Measurements from ENCODE around the gene ANO2. TPM values are rescaled to one million over a fixed set of nuclear protein-coding genes. Genes with fewer than 3 reads are reported as not detected.

ANO2 gene
- total RNA-seq, 6 experiments from 2014 or later, result 0.15 to 0.51 (median 0.25) TPM; not detected in 3

DNA sequence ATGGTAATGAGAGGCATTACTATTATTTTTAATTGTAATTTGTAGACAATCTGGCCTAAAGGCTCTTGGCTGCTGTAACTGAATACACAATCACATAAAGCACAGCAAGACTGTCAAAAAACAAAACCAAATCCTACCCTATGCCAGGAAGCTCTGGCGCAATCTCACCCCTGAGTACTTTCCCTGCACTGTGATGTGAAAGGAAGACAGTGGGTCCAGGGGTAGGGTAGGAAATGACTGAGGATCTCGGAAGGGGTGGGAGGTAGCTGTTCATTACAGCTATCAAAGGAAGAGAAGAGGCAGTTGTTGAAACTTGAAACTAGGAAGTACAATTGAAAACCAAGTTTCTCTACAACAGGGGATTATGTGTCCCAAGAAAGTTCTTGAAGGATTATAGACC lies 202.8 kb downstream of the ANO2 start:
- TF ChIP-seq, protein P1, sequence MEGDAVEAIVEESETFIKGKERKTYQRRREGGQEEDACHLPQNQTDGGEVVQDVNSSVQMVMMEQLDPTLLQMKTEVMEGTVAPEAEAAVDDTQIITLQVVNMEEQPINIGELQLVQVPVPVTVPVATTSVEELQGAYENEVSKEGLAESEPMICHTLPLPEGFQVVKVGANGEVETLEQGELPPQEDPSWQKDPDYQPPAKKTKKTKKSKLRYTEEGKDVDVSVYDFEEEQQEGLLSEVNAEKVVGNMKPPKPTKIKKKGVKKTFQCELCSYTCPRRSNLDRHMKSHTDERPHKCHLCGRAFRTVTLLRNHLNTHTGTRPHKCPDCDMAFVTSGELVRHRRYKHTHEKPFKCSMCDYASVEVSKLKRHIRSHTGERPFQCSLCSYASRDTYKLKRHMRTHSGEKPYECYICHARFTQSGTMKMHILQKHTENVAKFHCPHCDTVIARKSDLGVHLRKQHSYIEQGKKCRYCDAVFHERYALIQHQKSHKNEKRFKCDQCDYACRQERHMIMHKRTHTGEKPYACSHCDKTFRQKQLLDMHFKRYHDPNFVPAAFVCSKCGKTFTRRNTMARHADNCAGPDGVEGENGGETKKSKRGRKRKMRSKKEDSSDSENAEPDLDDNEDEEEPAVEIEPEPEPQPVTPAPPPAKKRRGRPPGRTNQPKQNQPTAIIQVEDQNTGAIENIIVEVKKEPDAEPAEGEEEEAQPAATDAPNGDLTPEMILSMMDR (IDR thresholded peaks at IDR 0.05), result no peak
- no peaks in the 10 kb centered on the region for H3K4me1 Mint-ChIP-seq (ENCODE audit: low read depth)
- H3K36me3 Mint-ChIP-seq (ENCODE audit: low read depth), result no peaks in the 10 kb centered on the region
- no peak overlapping the region for H3K4me3 Mint-ChIP-seq
- no peak overlapping the region for H3K27ac Mint-ChIP-seq
- peaks cover 8% of the 10 kb centered on the region for H3K27me3 Mint-ChIP-seq (ENCODE audit: insufficient read depth)
- H3K9me3 Mint-ChIP-seq, result no peaks in the 10 kb centered on the region
- no peak for DNase-seq

GRCh38 chr12:5739917-5740316 lies 205.1 kb downstream of the ANO2 start:
- no peaks in the 10 kb centered on the region for H3K4me1 Mint-ChIP-seq (ENCODE audit: low read depth)
- H3K27me3 Mint-ChIP-seq (ENCODE audit: insufficient read depth), result peaks cover 12% of the 10 kb centered on the region
- no peaks in the 10 kb centered on the region for H3K9me3 Mint-ChIP-seq
- no peak overlapping the region for H3K27ac Mint-ChIP-seq
- no peaks in the 10 kb centered on the region for H3K36me3 Mint-ChIP-seq (ENCODE audit: low read depth)
- DNase-seq, result no peak
- TF ChIP-seq, protein P1 (IDR thresholded peaks at IDR 0.05), result no peak
- no peak overlapping the region for H3K4me3 Mint-ChIP-seq

DNA sequence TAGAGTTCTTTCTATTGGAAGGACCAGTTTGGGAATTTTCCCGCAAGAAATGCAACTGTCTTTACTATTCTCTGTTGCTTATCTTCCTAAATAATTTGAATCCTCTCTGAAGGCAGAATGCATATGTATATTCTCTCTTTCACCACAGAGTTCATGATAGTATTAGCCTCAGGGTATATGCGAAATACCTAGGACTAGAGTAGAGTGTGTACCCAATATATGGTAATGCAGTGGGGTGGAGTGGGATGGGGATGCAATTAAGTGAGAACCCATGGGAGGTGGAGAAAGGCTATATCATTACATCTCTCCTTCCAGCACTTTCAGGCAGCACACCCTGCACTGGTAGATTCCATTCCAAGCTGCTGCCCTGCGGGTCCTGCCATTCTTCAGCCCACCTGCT lies 207.3 kb downstream of the ANO2 start:
- Mint-ChIP-seq H3K4me3 (no peak overlapping the region), H3K27me3 (ENCODE audit: insufficient read depth) (peaks cover 12% of the 10 kb centered on the region), H3K4me1 (ENCODE audit: low read depth) (no peaks in the 10 kb centered on the region), H3K36me3 (ENCODE audit: low read depth) (no peaks in the 10 kb centered on the region), H3K27ac (no peak overlapping the region), H3K9me3 (no peaks in the 10 kb centered on the region)
- DNase-seq, result no peak
- TF ChIP-seq, protein P1 (IDR thresholded peaks at IDR 0.05), result no peak

DNA sequence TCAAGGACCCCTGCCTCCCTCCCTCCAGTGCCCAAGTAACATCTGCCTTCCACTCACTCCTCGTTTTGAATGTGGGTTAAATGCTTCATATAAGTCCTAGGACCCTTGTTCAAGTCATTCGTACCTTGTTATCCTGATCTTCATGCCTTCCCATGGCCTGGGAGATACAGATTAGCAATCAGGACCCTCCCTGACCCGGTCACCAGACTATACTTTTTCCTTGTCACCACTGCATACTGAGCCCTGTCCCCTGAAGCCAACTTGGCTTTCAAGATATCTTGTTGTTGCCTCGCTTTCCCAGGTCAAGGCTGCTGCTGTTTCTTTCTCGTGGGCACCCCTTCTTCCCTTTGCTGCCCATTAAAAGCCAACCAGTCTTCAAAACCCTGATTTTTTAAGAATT lies 208.5 kb downstream of the ANO2 start:
- Mint-ChIP-seq H3K4me1 (ENCODE audit: low read depth) (no peaks in the 10 kb centered on the region), H3K4me3 (no peak overlapping the region), H3K9me3 (peaks cover 6% of the 10 kb centered on the region; the same call in 1 of the 2 replicates), H3K27me3 (ENCODE audit: insufficient read depth) (peaks cover 11% of the 10 kb centered on the region), H3K27ac (no peak overlapping the region), H3K36me3 (ENCODE audit: low read depth) (no peaks in the 10 kb centered on the region)
- TF ChIP-seq, protein P1 (IDR thresholded peaks at IDR 0.05), result no peak
- DNase-seq, result no peak

DNA sequence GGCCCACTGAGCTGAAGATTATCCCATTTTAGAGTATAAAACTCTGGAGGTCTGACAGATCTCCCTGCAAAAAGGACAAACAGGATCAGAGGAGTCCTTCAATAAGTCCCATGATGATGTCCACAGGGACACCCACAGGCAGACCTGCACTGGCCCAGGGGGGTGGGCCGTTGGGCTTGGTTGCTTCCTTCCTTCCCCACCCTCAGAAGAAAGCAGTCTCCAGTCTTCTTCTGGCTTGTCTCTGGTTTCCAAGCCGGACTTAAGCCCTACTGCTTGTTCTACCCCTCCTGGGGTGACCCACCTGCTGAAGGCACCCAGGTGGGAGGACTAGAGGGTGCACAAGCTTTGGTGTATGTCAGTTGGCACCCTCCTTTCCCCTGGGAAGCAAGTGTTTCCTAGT lies 209.0 kb downstream of the ANO2 start:
- no peaks in the 10 kb centered on the region for H3K36me3 Mint-ChIP-seq (ENCODE audit: low read depth)
- TF ChIP-seq, protein P1 (IDR thresholded peaks at IDR 0.05), result no peak
- H3K9me3 Mint-ChIP-seq, result peaks cover 6% of the 10 kb centered on the region; the same call in 1 of the 2 replicates
- no peaks in the 10 kb centered on the region for H3K4me1 Mint-ChIP-seq (ENCODE audit: low read depth)
- H3K27me3 Mint-ChIP-seq (ENCODE audit: insufficient read depth), result peaks cover 8% of the 10 kb centered on the region
- no peak overlapping the region for H3K27ac Mint-ChIP-seq
- no peak overlapping the region for H3K4me3 Mint-ChIP-seq
- DNase-seq, result no peak

DNA sequence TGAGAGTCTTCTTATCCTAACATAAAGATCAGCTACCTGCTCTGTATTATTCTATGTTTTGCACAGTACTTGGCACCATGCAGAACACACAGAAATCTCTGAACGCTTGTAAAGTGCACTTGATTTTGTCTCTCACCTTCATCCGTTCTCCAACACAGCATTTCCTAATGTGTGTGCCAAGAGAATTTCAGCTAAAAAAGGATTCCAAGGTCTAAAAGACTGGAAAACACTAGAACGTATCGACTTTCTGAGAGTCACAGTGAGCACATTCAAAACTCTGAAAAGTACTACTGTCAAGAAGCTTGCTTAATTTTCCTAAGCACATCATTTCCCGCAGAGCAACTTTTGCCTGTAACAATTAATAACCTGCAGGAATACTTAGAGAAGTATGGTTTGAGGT lies 211.1 kb downstream of the ANO2 start:
- no peak overlapping the region for H3K4me3 Mint-ChIP-seq
- no peaks in the 10 kb centered on the region for H3K36me3 Mint-ChIP-seq (ENCODE audit: low read depth)
- H3K4me1 Mint-ChIP-seq (ENCODE audit: low read depth), result no peaks in the 10 kb centered on the region
- no peak for DNase-seq
- H3K9me3 Mint-ChIP-seq, result peaks cover 6% of the 10 kb centered on the region; the same call in 1 of the 2 replicates
- peaks cover 4% of the 10 kb centered on the region; the same call in 1 of the 2 replicates for H3K27me3 Mint-ChIP-seq (ENCODE audit: insufficient read depth)
- TF ChIP-seq, protein P1 (IDR thresholded peaks at IDR 0.05), result no peak
- no peak overlapping the region for H3K27ac Mint-ChIP-seq

All from HFFc6 (cell line).